Ishikawa (cell line): Measurements from ENCODE around the gene PPRC1.
A peak's percentile ranks its signal among the peaks of the same experiment; 100 is the strongest.

Experiments
- CEBPB ChIP-seq: IDR thresholded peaks from 2 replicates; pipeline ENCODE4 v1.6.1; 2012
- CREB1 ChIP-seq: IDR thresholded peaks from 2 replicates; pipeline ENCODE4 v1.6.1; 2012; ENCODE audit warnings: low read depth
- EGR1 ChIP-seq: IDR thresholded peaks from 2 replicates; pipeline ENCODE4 v1.6.1; 2012
- EP300 ChIP-seq: IDR thresholded peaks from 2 replicates; pipeline ENCODE4 v1.6.1; 2012; ENCODE audit warnings: borderline replicate concordance
- FOXM1 ChIP-seq: IDR thresholded peaks from 2 replicates; pipeline ENCODE4 v1.6.1; 2012; ENCODE audit warnings: low read depth, borderline replicate concordance
- NFIC ChIP-seq: IDR thresholded peaks from 2 replicates; pipeline ENCODE4 v1.6.1; 2012
- RAD21 ChIP-seq: IDR thresholded peaks from 2 replicates; pipeline ENCODE4 v1.6.1; 2012; ENCODE audit warnings: low read depth
- REST ChIP-seq: IDR thresholded peaks from 2 replicates; pipeline ENCODE4 v1.6.1; 2012; ENCODE audit warnings: low read depth, mild to moderate bottlenecking
- TAF1 ChIP-seq: IDR thresholded peaks from 2 replicates; pipeline ENCODE4 v1.6.1; 2012; ENCODE audit warnings: low read depth, mild to moderate bottlenecking
- TCF12 ChIP-seq: IDR thresholded peaks from 2 replicates; pipeline ENCODE4 v1.6.1; 2012; ENCODE audit warnings: low read depth
- TEAD4 ChIP-seq: IDR thresholded peaks from 2 replicates; pipeline ENCODE4 v1.6.1; 2012
- YY1 ChIP-seq: IDR thresholded peaks from 2 replicates; pipeline ENCODE4 v1.6.1; 2012; ENCODE audit warnings: low read depth
- ZBTB7A ChIP-seq: IDR thresholded peaks from 2 replicates; pipeline ENCODE4 v1.6.1; 2012; ENCODE audit warnings: low read depth
- TF ChIP-seq, protein P1 (sequence below): IDR thresholded peaks from 2 replicates; pipeline ENCODE4 v1.6.1; 2012
- TF ChIP-seq, protein P2 (sequence below): IDR thresholded peaks from 2 replicates; pipeline ENCODE4 v1.6.1; 2012

PPRC1 gene

DNA sequence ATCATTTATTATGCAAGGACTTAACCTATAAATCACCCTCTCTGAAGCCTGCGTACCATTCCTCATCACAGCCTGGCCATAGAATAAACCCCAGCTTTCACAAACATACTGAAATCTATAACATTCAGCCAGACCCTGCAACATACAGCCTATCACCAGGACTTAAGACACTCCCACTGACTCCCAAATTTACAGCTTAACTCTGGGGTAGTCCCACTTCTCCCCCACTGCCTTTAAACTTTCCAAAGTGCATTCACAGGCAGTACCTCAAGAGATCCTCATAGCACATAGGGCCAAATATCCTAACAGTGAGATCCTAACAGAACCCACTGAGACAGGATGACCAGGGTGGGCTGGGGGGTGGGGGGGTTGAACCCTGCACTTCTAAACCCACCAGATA is 16.2 kb upstream of the PPRC1 start:
- TF ChIP-seq TAF1 (no peak), EGR1 (no peak)

DNA sequence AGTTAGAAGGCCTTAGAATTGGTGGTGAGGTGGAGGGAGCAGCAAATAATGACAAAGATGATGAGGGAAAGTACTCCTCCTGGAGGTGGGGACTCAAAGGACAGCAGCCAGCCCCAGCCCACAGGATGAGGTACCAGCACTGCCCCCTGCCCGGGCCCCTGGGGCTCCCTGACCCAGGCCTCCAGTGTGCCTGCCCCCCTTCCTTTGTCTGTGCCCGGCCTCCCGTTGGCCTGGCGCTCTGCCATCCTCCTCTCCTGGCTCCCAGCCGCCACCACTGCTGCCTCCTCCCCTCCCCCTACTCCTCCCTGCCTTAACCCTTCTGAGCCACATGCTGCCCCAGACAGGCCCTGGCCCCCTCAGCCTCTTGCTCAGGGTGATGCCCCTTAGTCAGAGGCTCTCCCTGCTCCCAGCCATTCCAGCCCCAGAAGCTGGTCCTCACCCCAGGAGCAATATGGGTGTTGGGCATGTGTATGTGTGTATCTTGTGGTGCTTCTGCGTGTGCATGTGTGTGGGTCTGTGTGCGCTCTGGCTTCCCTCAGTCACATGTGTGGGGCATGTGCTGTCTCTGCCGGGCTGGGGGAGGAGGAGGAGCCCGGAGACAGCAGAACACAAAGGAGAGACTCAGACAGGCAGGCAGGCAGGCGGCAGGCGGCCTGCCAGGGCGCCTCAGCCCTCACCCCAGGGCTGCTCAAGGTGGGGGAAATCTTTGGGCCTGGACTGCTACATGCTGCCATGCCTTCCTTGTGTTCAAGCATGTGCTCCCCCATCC is 15.3 kb upstream of the PPRC1 start:
- TF ChIP-seq TCF12: peak; percentile 96
- TF ChIP-seq YY1: peak; percentile 59; the same call in 1 of the 2 replicates
- no peak for TF ChIP-seq REST
- TF ChIP-seq RAD21: 0 out of 2 replicates have a peak, but pooled peaks have one; percentile 6
- TF ChIP-seq, protein P1, sequence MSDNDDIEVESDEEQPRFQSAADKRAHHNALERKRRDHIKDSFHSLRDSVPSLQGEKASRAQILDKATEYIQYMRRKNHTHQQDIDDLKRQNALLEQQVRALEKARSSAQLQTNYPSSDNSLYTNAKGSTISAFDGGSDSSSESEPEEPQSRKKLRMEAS: peak; percentile 79
- TF ChIP-seq EGR1: no peak; the same call in 1 of the 2 replicates
- no peak for TF ChIP-seq CREB1
- TF ChIP-seq EP300: peak; percentile 93
- peak; percentile 76 for TF ChIP-seq TEAD4
- TF ChIP-seq CEBPB: peak; percentile 29; the same call in 1 of the 2 replicates
- TF ChIP-seq ZBTB7A: peak; percentile 99
- 0 out of 2 replicates have a peak, but pooled peaks have one; percentile 43 for TF ChIP-seq TAF1
- peak; percentile 100 for TF ChIP-seq NFIC
- TF ChIP-seq FOXM1: peak; percentile 61; the same call in 1 of the 2 replicates
- TF ChIP-seq, protein P2, sequence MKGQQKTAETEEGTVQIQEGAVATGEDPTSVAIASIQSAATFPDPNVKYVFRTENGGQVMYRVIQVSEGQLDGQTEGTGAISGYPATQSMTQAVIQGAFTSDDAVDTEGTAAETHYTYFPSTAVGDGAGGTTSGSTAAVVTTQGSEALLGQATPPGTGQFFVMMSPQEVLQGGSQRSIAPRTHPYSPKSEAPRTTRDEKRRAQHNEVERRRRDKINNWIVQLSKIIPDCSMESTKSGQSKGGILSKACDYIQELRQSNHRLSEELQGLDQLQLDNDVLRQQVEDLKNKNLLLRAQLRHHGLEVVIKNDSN: peak; percentile 17; the same call in 1 of the 2 replicates

DNA sequence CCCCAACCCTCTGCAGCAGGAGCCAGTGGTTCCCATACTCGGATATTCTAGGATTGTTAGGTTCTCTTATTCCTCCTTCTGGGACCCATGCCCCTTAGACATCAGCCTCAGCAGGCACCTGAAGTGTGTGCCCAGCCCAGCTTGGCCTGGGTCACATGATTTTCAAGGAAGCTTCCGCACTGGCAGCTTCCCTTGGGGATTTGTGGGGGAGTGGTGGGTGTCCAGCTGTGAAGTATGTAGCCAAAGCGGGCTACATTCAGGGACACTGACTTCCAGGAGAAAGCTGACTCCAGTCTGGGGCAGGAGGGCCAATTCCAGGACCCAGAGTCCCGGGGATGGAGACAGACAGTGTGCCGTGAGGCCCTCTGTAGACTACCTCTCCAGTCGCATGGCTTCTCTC is 14.0 kb upstream of the PPRC1 start:
- TF ChIP-seq EGR1 (peak; percentile 40; the same call in 1 of the 2 replicates), ZBTB7A (no peak; the same call in 1 of the 2 replicates), RAD21 (no peak), TCF12 (no peak), NFIC (0 out of 2 replicates have a peak, but pooled peaks have one; percentile 12), REST (no peak), TEAD4 (0 out of 2 replicates have a peak, but pooled peaks have one; percentile 5), FOXM1 (no peak), EP300 (no peak), TAF1 (no peak)
- TF ChIP-seq, protein P1: peak; percentile 46
- TF ChIP-seq, protein P2: peak; percentile 92

DNA sequence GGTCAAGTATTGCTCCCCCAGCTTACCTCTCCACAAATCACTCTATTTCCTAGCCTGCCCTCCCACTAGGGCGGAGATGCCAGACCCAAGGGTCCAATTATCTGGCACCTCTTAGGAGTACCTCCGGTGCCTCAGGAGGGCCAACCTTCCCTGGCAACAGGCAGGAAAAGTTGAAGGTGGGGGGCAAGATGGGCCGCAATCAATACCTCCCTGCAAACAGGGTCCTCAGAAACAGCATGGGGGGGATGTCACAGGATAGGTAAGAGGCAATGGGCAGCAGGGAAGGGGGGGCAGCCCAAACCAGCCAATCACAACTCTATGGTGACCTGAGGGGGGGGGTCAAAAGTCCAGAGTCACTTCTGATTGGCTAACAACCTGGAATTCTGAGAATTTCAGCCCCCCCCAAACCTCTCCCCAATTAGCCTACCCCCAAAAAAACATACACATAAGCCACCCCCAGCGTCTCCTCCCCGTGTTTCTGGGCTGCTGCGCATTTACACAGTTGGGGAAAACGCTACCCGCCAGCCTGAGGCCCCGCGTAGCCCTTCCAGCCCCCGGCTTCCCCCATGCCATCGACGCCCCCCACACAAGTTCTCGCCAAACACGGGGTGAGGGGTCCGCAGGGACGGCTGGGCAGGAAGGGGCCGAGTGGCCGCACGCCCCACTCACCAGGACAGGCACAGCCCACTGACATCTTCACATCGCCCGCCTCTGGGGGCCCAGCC is 13.3 kb upstream of the PPRC1 start:
- TF ChIP-seq CREB1 (no peak), TEAD4 (peak; percentile 99), TCF12 (peak; percentile 57; the same call in 1 of the 2 replicates), YY1 (0 out of 2 replicates have a peak, but pooled peaks have one; percentile 50), ZBTB7A (peak; percentile 60; the same call in 1 of the 2 replicates)
- TF ChIP-seq, protein P1: no peak
